ENCODE results near the gene HBD. TPM values are rescaled to one million over a fixed set of nuclear protein-coding genes. Genes with fewer than 3 reads are reported as not detected.

The HBD gene
- total and polyA plus RNA-seq, 9 of the 15 experiments (the other 6 are each of a cell fraction or from before 2014, with no cell fraction given) = 11.8 to 169 (median 36.0) TPM

- no peak for TF ChIP-seq HES1 (IDR thresholded peaks at IDR 0.05; ENCODE audit: low read depth)
- no peak for TF ChIP-seq ZMIZ1 (IDR thresholded peaks at IDR 0.05; ENCODE audit: low read depth in 2 of 2, low read length in 2 of 2)
- no peak for TF ChIP-seq ZNF79 (CRISPR knock-in tag; IDR thresholded peaks at IDR 0.05; ENCODE audit: low read depth)
- TF ChIP-seq NFIX (CRISPR knock-in tag; IDR thresholded peaks at IDR 0.05; ENCODE audit: low read depth) = no peak
- TF ChIP-seq FOXP1 (CRISPR knock-in tag; IDR thresholded peaks at IDR 0.05) = no peak
- TF ChIP-seq GATAD2A (IDR thresholded peaks at IDR 0.05) = no peak
- no peak for TF ChIP-seq ARID3A (IDR thresholded peaks at IDR 0.05; ENCODE audit: borderline replicate concordance, low read depth, low read length)
- no peak for TF ChIP-seq MAX (CRISPR knock-in tag; IDR thresholded peaks at IDR 0.05)
- peak; percentile 62 for TF ChIP-seq POLR2AphosphoS5 (IDR thresholded peaks at IDR 0.05; ENCODE audit: control insufficient read depth, insufficient read depth, low read depth, low read length)
- TF ChIP-seq LCOR (CRISPR knock-in tag; IDR thresholded peaks at IDR 0.05) = peak; percentile 23; the same call in 1 of the 2 replicates
- TF ChIP-seq JUNB (CRISPR knock-in tag; conservative IDR thresholded peaks at IDR 0.05) = no peak
- TF ChIP-seq RBM17 (IDR thresholded peaks at IDR 0.05; ENCODE audit: borderline replicate concordance, low read depth, low read length) = no peak
- no peak for TF ChIP-seq YY1 (IDR thresholded peaks at IDR 0.05; ENCODE audit: borderline replicate concordance in 1 of 3, control insufficient read depth in 1 of 3, extremely low read depth in 1 of 3, insufficient read depth in 3 of 3, insufficient read length in 1 of 3, insufficient replicate concordance in 2 of 3, low read depth in 1 of 3, low read length in 2 of 3)
- TF ChIP-seq ZNF764 (CRISPR knock-in tag; IDR thresholded peaks at IDR 0.05; ENCODE audit: low read depth) = no peak
- TF ChIP-seq DLX4 (CRISPR knock-in tag; IDR thresholded peaks at IDR 0.05) = no peak
Observed at GRCh38 chr11:5269715-5270147, 35.4 kb upstream of the HBD start, which contains the start of gene HBE1 (continued).

All from K562 (cell line).